GM23338 (cell line): ENCODE results near the gene CASP7. TPM values are rescaled to one million over a fixed set of nuclear protein-coding genes. Genes with fewer than 3 reads are reported as not detected.

Source experiments
- ATAC-seq: fragments of 200-7000 bp; cut with Tn5 transposase; 3 replicates; pipeline ENCODE4 v1.9.1; 2020
- DNase-seq: peaks from one replicate; pipeline ENCODE4 v3.0.0-alpha.2; 2015; ENCODE audit warnings: low spot score
- H2AFZ ChIP-seq: fragments of 200-600 bp; sonication (generic); 2 replicates; pipeline ENCODE4 v1.8.0; 2016; ENCODE audit warnings: antibody characterized with exemption, mild to moderate bottlenecking, moderate library complexity
- H3F3A ChIP-seq: fragments of 200-600 bp; sonication (generic); replicated peaks from 2 replicates; pipeline ENCODE4 v1.8.0; 2017; ENCODE audit warnings: antibody characterized with exemption, mixed run types, low read depth
- H3K27ac ChIP-seq: fragments of 200-600 bp; sonication (generic); 2 replicates; pipeline ENCODE4 v1.6.1; 2016; ENCODE audit warnings: low read depth
- H3K27me3 ChIP-seq: fragments of 200-600 bp; sonication (generic); 2 replicates; pipeline ENCODE4 v1.8.0; 2016; ENCODE audit warnings: mild to moderate bottlenecking, mixed run types, moderate library complexity; ENCODE audit not compliant: insufficient read depth
- H3K36me3 ChIP-seq: fragments of 200-600 bp; sonication (generic); 2 replicates; pipeline ENCODE4 v1.8.0; 2016; ENCODE audit warnings: mild to moderate bottlenecking; ENCODE audit not compliant: insufficient read depth
- H3K4me1 ChIP-seq: fragments of 200-600 bp; sonication (generic); 2 replicates; pipeline ENCODE4 v1.8.0; 2016; ENCODE audit warnings: mild to moderate bottlenecking, moderate library complexity; ENCODE audit not compliant: insufficient read depth
- H3K4me2 ChIP-seq: fragments of 200-600 bp; sonication (generic); 2 replicates; pipeline ENCODE4 v1.7.1; 2017; ENCODE audit warnings: mixed run types
- H3K4me3 ChIP-seq: fragments of 200-600 bp; sonication (generic); 2 replicates; pipeline ENCODE4 v1.6.1; 2016; ENCODE audit warnings: mixed run types
- H3K79me2 ChIP-seq: fragments of 200-600 bp; sonication (generic); replicated peaks from 2 replicates; pipeline ENCODE4 v1.8.0; 2017; ENCODE audit warnings: mild to moderate bottlenecking; ENCODE audit not compliant: insufficient read depth
- H3K9me2 ChIP-seq: fragments of 200-600 bp; sonication (generic); 2 replicates; pipeline ENCODE4 v1.8.0; 2017; ENCODE audit not compliant: insufficient read depth
- H4K20me1 ChIP-seq: fragments of 200-600 bp; sonication (generic); replicated peaks from 2 replicates; pipeline ENCODE4 v1.8.0; 2017; ENCODE audit warnings: mild to moderate bottlenecking; ENCODE audit not compliant: insufficient read depth
- H3K27ac Mint-ChIP-seq: 2 replicates; pipeline ENCODE4 v1.8.0; 2020; ENCODE audit warnings: inconsistent platforms, mild to moderate bottlenecking, moderate library complexity, mixed read lengths
- H3K27me3 Mint-ChIP-seq: 3 replicates; pipeline ENCODE4 v1.8.0; 2022; ENCODE audit warnings: low read depth, mild to moderate bottlenecking, moderate library complexity, mixed read lengths, inconsistent platforms; ENCODE audit not compliant: insufficient read depth, poor library complexity
- H3K36me3 Mint-ChIP-seq: 3 replicates; pipeline ENCODE4 v1.8.0; 2021; ENCODE audit warnings: low read depth, mild to moderate bottlenecking, inconsistent platforms, moderate library complexity, mixed read lengths
- H3K4me1 Mint-ChIP-seq: 3 replicates; pipeline ENCODE4 v1.8.0; 2020; ENCODE audit warnings: mild to moderate bottlenecking, inconsistent platforms, mixed read lengths
- H3K4me3 Mint-ChIP-seq: 3 replicates; pipeline ENCODE4 v1.8.0; 2021; ENCODE audit warnings: moderate library complexity, mild to moderate bottlenecking, inconsistent platforms, mixed read lengths
- H3K9me3 Mint-ChIP-seq: 3 replicates; pipeline ENCODE4 v1.8.0; 2020; ENCODE audit warnings: moderate library complexity, mild to moderate bottlenecking, inconsistent platforms, mixed read lengths
- CREB1 ChIP-seq: fragments of 250-450 bp; sonication (Bioruptor Pico); IDR thresholded peaks from 2 replicates; pipeline ENCODE4 v1.5.0; 2020; ENCODE audit warnings: low read depth, mild to moderate bottlenecking, moderate library complexity
- CTCF ChIP-seq, 2 experiments: fragments of 200-600 bp in 1 of 2; sonication (generic) in 1 of 2; conservative IDR thresholded peaks; 2 replicates each; pipeline versions ENCODE4 v1.5.1 to v1.6.1; 2016 to 2017; ENCODE audit warnings: antibody characterized with exemption in 2 of 2, low read depth in 2 of 2, mild to moderate bottlenecking in 2 of 2, moderate library complexity in 1 of 2
- EZH2 ChIP-seq: fragments of 200-600 bp; sonication (generic); IDR thresholded peaks from one replicate; pipeline ENCODE4 v1.8.0; 2017; ENCODE audit warnings: antibody characterized with exemption, mild to moderate bottlenecking, low read depth; ENCODE audit not compliant: unreplicated experiment
- JUNB ChIP-seq: IDR thresholded peaks from one replicate; pipeline ENCODE4 v1.6.1; 2016; ENCODE audit warnings: antibody characterized with exemption; ENCODE audit not compliant: unreplicated experiment
- NANOG ChIP-seq: IDR thresholded peaks from 2 replicates; pipeline ENCODE4 v1.6.1; 2016; ENCODE audit warnings: antibody characterized with exemption, borderline replicate concordance
- POLR2AphosphoS5 ChIP-seq: IDR thresholded peaks from 2 replicates; pipeline ENCODE4 v1.6.1; 2016; ENCODE audit warnings: antibody characterized with exemption, low read depth
- STAT1 ChIP-seq: IDR thresholded peaks from one replicate; pipeline ENCODE4 v1.6.1; 2016; ENCODE audit warnings: antibody characterized with exemption; ENCODE audit not compliant: unreplicated experiment
- ZNF114 ChIP-seq: fragments of 250-450 bp; sonication (Bioruptor Pico); IDR thresholded peaks from 2 replicates; pipeline ENCODE4 v1.5.0; 2020; ENCODE audit warnings: mild to moderate bottlenecking, moderate library complexity
- ZNF462 ChIP-seq: fragments of 250-450 bp; sonication (Bioruptor Pico); IDR thresholded peaks from 2 replicates; pipeline ENCODE4 v1.5.0; 2020; ENCODE audit warnings: mild to moderate bottlenecking, moderate library complexity
- polyA plus RNA-seq: library from polyadenylated mRNA; unstranded; fragments of >200 nt; fragmentation: Nextera tagmentation; extraction: Ambion mirVana; gene quantifications from 2 replicates; pipeline ENCODE4 v1.2.1, GENCODE V29; 2016
- total RNA-seq: library from RNA; depleted of rRNA; stranded (reverse); fragments of >200 nt; shearing (Covaris generic); gene quantifications from 2 replicates; pipeline ENCODE4 v1.2.3, GENCODE V29; 2014

Gene CASP7
- total and polyA plus RNA-seq, 2 experiments from 2014 or later = 2.1 to 7.0 TPM

GRCh38 chr10:113713640-113713982 is 33.9 kb downstream of the CASP7 start:
- TF ChIP-seq ZNF462 (CRISPR knock-in tag) (no peak), CREB1 (CRISPR knock-in tag) (no peak), NANOG (no peak), POLR2AphosphoS5 (no peak)
- Histone ChIP-seq H4K20me1 (no peaks in the 10 kb centered on the region), H3K27ac (no peak overlapping the region), H3F3A (no peaks in the 10 kb centered on the region), H2AFZ (no peak overlapping the region), H3K4me2 (no peak overlapping the region), H3K4me1 (peaks cover 31% of the 10 kb centered on the region), H3K27me3 (no peaks in the 10 kb centered on the region), H3K4me3 (no peak overlapping the region), H3K79me2 (no peaks in the 10 kb centered on the region), H3K9me2 (no peaks in the 10 kb centered on the region), H3K36me3 (no peaks in the 10 kb centered on the region)
- no peaks in the 10 kb centered on the region for H3K9me3 Mint-ChIP-seq
- ATAC-seq = no peak
- peaks cover 4% of the 10 kb centered on the region for H3K27me3 Mint-ChIP-seq
- H3K4me1 Mint-ChIP-seq = peaks cover 46% of the 10 kb centered on the region
- H3K4me3 Mint-ChIP-seq = no peak overlapping the region
- DNase-seq = no peak
- no peak overlapping the region for H3K27ac Mint-ChIP-seq
- H3K36me3 Mint-ChIP-seq = peaks cover 3% of the 10 kb centered on the region; the same call in 1 of the 3 replicates

- H2AFZ ChIP-seq = no peak overlapping the region
- H3K4me2 ChIP-seq = no peak overlapping the region
- H4K20me1 ChIP-seq = no peaks in the 10 kb centered on the region
- H3K9me3 Mint-ChIP-seq = no peaks in the 10 kb centered on the region
- no peak for ATAC-seq
- H3K9me2 ChIP-seq = no peaks in the 10 kb centered on the region
- no peaks in the 10 kb centered on the region for H3K79me2 ChIP-seq
- no peak overlapping the region for H3K27ac Mint-ChIP-seq
- H3K27me3 ChIP-seq = no peaks in the 10 kb centered on the region
- H3K27ac ChIP-seq = no peak overlapping the region
- peaks cover 7% of the 10 kb centered on the region for H3K4me1 ChIP-seq
- no peaks in the 10 kb centered on the region for H3K27me3 Mint-ChIP-seq
- H3F3A ChIP-seq = no peaks in the 10 kb centered on the region
- H3K4me3 Mint-ChIP-seq = no peak overlapping the region
- H3K4me3 ChIP-seq = no peak overlapping the region
- H3K36me3 Mint-ChIP-seq = peaks cover 3% of the 10 kb centered on the region; the same call in 1 of the 3 replicates
- H3K36me3 ChIP-seq = no peaks in the 10 kb centered on the region
- peaks cover 19% of the 10 kb centered on the region; the same call in 2 of the 3 replicates for H3K4me1 Mint-ChIP-seq
- no peak for DNase-seq
- TF ChIP-seq JUNB (no peak), EZH2 (no peak), STAT1 (no peak), CTCF (conservative IDR thresholded peaks at IDR 0.05; ENCODE audit: low read depth in 2 of 2) (no peak), ZNF114 (no peak), POLR2AphosphoS5 (no peak), NANOG (no peak)
Observed at GRCh38 chr10:113716109-113716910, 36.6 kb downstream of the CASP7 start.
